ENCODE measurements around the gene FFAR1.

The FFAR1 gene, protein sequence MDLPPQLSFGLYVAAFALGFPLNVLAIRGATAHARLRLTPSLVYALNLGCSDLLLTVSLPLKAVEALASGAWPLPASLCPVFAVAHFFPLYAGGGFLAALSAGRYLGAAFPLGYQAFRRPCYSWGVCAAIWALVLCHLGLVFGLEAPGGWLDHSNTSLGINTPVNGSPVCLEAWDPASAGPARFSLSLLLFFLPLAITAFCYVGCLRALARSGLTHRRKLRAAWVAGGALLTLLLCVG (N-terminal part only)

DNA sequence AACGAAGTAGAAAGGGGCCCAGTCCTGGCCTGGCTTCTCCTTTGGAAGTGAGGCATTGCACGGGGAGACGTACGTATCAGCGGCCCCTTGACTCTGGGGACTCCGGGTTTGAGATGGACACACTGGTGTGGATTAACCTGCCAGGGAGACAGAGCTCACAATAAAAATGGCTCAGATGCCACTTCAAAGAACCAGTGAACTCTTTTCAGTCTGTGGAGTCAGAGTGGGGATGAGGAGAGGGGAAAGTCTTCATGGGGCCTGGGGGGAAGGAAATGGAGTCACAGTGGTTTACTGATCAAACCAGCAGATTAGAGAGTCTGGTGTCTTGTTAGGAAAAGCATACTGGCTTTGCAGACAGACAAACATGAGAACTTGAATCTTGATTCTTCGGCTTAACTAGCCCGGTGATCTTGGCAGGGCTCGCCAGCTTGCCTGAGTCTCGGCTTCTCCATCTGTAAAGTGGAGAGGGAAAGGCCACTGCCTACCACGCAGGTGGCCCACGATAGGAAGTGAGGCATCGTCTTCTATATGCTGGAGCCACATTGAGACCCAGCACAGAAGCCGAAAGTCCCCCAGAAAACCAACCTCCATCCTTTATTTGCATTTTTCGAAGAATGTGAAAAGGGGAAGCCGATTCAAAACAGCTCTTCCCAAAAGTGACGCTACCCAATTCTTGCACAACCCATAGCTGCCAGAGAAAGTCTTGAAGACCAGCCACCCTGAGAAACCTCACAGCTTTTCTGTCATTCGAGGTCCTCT, at the start of gene FFAR1:
FFAR1 (plus strand) TSS at position 732 of the 759 bp plus-strand sequence. CDS start 3,650 bp downstream, outside the sequence.
- no peak for DNase-seq (ENCODE audit: low spot score)

DNA sequence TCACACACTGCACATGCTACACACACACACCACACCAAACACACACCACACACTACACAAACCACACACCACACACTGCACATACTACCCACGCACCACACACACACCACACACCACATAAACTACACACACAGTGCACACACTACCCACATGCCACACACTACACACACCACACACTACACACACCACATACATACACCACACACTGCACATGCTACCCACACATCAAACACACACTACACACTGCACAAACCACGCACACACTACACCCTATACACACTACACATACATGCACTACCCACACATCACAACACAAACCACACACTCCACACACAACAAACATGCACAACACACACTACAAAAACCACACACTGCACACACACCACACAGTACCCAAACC, 49.8 kb upstream of the FFAR1 start:
- DNase-seq (ENCODE audit: low spot score) = no peak

DNA sequence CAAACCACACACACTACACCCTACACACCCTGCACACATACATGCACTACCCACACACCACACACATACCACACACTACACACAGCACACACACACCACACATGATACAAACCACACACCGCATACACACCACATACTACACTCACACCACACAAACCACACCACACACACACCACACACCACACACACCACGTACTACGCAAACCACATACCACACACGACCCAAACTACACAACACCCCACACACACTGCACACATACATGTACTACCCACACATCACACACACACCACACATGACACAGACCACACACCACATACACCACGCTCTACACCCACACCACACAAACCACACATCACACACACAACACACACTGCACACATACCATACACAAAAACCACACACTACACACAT, 49.1 kb upstream of the FFAR1 start:
- no peak for DNase-seq (ENCODE audit: low spot score)

DNA sequence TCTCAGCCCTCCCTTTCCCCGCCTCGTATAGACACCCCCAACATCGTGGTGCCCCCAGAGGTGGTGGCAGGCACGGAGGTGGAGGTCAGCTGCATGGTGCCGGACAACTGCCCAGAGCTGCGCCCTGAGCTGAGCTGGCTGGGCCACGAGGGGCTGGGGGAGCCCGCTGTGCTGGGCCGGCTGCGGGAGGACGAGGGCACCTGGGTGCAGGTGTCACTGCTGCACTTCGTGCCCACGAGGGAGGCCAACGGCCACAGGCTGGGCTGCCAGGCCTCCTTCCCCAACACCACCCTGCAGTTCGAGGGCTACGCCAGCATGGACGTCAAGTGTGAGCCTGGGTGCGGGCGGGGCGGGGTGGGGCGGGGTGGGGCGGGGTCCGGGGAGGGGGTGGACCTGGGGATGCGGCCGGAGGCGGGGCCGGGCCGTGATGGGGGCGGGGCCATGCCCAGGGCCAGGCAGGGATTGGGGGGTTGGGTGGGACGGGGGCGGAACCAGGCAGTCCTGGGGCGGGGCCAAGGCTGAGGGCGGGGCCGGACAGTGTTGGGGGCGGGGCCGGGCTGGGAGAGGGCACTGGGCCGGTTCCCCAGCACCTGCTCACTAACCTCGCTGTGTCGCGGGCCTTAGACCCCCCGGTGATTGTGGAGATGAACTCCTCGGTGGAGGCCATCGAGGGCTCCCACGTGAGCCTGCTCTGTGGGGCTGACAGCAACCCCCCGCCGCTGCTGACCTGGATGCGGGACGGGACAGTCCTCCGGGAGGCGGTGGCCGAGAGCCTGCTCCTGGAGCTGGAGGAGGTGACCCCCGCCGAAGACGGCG, 48.0 kb upstream of the FFAR1 start:
- DNase-seq (ENCODE audit: low spot score) = no peak

DNA sequence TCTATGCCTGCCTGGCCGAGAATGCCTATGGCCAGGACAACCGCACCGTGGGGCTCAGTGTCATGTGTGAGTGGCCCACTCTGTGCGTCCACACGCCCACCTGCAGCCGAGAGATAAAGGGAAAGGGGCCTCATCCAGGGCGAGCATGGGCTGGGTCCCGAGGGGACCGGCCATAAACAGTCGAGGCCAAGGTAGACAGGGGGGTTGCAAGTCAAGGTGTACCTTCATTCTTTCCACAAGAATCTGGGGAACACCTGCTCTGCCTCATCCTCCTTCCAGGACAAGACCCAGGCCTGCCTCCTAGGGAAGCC, 47.4 kb upstream of the FFAR1 start:
- DNase-seq (ENCODE audit: low spot score) = no peak

DNA sequence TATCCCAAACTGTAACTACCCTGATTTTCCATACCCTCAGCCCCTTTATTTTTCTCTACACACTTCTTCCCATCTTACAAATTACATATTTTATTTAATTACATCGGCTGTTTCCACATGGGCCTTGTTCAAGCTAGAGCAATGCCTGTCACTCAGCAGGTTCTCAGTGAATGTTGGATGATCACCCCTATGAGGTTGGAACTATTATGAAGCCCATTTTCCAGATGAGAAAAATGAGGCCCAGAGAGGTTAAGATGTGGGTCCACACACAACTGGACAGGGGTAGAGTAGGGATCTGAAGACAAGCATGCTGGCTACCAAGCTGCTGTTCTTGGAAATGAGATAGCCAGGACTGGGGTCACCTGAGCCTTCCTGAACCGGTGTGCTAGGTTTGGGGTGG, 45.7 kb upstream of the FFAR1 start:
- DNase-seq (ENCODE audit: low spot score) = no peak

DNA sequence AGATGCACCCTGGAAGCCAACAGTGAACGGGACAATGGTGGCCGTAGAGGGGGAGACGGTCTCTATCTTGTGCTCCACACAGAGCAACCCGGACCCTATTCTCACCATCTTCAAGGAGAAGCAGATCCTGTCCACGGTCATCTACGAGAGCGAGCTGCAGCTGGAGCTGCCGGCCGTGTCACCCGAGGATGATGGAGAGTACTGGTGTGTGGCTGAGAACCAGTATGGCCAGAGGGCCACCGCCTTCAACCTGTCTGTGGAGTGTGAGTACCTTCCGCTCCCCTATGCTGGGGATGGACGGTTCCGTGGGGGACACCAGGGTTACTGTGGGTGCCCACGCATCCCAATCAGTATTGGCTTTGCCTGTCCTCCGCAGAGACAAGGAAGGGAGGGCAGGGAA, 45.3 kb upstream of the FFAR1 start:
- no peak for DNase-seq (ENCODE audit: low spot score)

DNA sequence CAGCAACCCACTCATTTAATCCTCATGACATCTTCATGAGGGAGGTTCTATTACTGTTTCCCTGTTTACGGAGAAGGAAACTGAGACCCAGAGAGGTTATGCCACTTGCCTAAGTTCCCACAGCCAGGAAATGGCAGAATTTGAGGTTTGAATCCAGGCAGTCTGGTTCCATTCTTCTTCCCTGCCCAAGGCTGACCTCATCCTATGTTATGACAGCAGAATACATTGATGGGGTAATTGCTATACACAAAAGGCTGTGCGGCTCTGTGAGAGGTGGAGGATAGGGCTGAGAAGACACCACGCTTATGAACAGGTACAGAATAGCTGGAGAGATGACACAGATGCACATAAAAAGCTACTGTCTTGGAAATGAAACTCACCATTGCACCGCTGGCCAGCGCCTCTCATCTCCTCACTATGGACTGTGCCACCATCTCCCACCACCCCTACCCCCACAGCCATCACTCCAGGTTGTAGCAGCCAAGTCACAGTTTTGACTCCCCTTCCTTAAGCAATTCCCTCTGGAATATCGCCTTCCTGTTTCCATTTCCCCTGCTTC, 44.3 kb upstream of the FFAR1 start:
- no peak for DNase-seq (ENCODE audit: low spot score)

DNA sequence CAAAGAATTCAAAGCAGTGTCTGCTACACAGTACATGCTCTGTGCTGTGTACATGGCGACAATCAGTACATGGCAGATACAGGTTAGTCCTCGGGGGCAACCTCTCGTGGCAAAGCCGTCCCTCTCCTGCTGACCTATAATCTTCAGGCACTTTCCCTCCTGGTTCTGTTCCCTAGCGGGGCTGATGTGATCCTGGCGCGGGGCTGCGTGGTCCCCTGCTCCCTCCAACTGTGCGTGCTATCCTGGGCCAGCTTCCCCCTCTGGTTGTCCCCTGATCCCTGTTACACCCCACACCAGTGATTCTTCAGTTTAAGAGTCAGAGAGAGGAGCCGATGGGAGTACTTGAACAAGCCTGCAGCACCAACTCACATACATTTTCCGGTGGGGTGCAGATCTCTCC, 43.7 kb upstream of the FFAR1 start:
- no peak for DNase-seq (ENCODE audit: low spot score)

DNA sequence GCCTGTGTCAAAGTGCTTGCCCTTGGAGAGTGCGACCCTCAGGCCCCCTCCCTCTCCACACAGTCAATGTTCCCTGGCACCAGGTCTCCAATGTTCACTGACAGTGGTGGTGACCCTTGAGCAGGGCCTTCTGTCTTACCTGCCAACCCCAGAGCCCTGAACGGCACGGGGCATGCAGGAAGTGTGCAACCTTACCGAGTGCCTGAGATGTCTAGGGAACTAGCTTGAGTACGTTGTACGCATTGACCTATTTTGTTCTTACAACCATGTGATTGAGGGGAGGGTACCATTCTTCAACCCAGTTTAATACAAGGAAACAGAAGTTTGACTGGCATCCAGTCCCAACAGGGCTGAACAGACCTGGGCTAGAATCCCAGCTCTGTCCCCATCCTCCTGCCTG, 42.5 kb upstream of the FFAR1 start:
- DNase-seq (ENCODE audit: low spot score) = no peak

DNA sequence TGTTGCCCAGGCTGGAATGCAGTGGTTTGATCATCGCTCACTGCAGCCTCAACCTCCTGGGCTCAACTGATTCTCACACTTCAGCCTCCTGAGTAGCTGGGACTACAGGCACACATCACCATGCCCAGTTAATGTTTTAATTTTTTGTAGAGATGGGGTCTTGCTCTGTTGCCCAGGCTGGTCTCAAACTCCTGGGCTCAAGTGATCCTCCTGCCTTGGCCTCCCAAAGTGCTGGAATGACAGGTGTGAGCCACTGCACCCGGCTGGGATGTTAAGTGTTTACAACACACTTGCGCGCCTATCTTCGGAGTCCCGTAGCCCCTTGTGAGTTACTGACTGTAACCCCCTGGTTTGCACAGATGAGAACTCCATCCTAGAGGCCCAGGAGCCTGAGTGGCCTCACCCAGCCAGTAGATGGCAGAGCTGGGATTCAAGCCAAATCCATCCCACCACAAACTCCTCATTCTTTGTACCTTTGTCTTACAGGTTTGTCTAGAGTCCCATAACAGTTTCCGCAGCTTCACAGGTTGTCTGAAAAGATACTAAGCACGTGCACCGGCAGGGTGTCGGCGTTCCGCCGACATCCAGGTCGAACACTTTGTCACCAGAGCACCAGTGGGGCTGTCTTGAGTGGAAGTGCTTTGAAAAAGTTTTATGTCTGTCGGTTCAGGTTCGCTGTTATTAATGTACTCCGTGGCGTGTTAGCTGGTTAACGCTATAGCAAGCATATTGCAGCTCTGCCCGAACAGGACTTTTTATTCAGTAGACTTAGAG, 41.0 kb upstream of the FFAR1 start:
- DNase-seq (ENCODE audit: low spot score) = peak; percentile 87

DNA sequence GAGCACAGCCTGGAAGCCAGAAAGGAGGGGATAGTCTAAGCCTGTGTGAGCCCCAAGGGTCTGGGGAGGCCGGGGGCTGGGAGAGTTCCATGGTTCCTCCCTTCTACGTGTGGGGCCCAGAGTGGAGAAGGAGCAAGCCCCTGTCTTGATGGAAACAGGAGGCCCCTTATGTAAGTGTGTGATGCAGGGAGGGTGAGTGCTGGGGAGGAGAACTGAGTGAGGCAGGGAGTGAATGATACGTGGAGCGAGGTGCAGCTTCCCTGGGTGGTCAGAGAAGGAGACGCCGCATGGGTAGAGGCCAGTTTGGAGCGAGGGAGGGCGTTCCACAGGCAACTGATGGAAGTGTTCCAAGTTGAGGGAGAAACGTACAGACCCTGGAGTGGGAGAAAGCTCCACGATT, 39.8 kb upstream of the FFAR1 start:
- DNase-seq (ENCODE audit: low spot score) = no peak

DNA sequence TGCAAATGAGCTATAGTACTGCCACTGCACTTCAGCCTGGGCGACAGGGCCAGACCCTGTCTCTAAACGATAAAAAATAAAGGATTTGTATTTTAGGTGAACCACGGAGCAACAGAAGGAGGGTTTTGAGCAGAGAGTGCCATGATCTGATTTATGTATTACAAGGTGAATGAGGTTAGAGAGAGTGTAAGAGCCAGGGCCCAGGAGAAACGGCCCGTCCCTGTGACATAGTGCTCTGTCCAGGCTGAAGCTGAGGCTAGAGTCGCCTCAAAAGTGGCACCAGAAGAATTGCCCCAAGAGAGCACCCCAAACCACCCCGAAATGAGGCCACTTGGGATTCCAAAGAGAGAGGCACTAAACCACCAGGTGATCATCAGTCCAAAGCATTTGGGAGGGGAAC, 38.8 kb upstream of the FFAR1 start:
- DNase-seq (ENCODE audit: low spot score) = no peak

DNA sequence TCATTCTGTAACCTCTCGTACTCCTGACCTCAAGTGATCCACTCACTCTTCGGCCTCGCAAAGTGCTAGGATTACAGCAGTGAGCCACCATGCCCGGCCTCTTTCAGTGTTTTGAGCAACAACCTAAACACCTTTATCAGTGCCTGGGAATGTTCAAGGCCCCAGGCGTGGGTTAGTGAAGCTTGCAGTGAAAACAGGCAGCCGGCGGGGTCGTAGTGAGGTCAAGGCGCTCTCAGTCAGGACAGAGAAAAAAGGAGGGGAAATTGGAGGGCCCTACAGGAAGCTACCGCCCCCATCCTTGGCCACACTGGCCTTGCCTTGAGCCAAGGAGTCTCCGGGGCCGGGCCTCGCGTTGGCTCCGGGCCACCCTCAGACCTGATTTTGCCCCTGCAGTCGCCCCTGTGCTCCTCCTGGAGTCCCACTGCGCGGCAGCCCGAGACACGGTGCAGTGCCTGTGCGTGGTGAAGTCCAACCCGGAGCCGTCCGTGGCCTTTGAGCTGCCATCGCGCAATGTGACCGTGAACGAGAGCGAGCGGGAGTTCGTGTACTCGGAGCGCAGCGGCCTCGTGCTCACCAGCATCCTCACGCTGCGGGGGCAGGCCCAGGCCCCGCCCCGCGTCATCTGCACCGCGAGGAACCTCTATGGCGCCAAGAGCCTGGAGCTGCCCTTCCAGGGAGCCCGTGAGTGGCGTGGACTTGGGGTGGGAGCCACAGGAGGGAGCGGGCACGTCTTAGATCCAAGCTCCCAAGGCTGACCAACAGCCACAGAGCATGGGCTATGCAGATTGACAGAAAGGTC, 38.0 kb upstream of the FFAR1 start:
- DNase-seq (ENCODE audit: low spot score) = no peak

DNA sequence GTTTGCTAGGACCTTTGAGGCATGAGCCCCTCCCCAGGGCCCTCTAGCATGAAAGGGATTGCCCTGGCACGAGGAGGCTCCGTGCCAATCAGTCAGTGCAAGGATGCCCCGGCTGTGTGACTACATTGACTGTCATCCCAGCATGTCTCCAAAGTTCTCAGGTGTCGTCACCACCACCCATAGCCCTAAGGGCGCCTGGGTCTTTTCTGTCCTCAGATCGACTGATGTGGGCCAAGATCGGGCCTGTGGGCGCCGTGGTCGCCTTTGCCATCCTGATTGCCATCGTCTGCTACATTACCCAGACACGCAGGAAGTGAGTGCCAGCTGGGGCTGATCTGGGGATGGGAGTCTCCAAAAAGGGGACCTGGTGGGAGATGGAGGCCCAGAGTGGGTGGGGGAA, 37.4 kb upstream of the FFAR1 start:
- DNase-seq (ENCODE audit: low spot score) = no peak

DNA sequence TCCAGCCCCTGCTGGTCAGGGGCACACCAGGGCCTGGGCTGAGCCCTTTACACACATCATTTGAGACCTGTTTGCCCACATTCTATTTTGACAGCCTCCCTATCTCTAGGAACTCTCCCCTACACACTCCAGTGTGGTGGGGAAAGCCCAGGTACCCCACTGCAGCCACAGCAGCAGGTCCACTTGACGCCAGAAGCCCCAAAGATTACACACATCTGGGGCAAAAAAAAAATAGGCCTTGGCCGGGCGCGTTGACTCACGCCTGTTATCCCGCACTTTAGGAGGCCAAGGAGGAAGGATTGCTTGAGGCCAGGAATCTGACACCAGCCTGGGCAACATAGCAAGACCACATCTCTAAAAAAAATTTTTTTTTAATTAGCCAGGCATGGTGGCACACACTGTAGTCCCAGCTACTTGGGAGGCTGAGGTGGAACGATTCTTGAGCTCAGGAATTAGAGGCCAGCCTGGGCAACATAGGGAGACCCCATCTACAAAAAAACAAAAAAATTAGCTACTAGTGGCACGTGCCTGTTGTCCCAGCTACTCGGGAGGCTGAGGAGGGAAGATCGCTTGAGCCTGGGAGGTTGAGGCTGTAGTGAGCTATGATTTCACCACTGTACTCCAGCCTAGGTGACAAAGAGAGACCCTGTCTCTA, 36.8 kb upstream of the FFAR1 start:
- no peak for DNase-seq (ENCODE audit: low spot score)

DNA sequence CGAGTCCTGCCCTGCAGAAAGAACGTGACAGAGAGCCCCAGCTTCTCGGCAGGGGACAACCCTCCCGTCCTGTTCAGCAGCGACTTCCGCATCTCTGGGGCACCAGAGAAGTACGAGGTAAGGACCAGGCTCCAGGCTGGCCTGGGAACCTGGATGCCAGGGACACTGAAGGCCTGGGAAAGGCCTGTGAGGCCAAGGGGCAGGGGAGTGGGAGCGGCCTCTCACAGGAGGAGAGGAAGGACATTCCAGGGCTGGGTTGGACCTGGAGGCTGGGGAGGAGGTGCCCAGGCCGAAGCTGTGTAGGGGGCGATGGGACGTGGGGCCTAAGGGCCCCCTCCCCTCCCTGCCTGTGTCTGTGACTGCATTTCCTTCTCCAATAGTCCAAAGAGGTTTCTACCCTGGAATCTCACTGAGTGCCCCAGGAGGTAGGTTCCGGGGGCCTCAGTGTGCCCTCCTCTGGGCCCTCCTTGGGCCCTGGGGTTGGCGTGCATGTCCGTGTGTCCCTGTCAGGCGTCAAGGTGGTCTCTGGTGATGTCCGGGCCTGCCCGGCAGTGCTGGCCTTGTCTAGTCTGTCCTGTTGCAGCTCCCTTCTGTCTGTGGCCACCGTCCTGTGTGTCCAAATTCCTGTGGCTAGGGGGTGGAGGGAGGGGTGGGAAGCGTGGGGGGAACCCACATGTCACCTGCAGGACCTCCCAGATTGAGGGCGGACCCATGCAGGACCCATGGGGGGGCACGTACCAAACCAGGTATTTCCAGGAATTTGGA, 35.6 kb upstream of the FFAR1 start:
- DNase-seq (ENCODE audit: low spot score) = no peak

DNA sequence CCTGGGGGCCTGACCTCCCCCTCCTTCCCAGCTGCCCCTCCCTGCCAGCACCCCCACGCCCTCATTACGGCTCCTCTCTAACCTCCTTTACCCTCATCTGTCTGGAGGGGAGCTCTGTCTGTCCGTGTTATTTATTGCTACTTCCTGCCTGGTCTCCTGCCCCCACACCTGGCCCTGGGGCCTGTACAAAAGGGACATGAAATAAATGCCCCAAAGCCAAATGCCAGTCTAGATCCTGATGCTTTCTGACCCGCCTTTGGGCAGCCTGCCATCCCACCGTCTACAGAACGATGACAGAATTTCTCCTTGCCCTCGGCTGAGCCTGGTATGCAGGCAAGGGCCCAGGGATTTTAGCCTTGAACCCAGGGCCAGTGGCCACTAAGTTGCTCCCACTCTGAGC, 34.1 kb upstream of the FFAR1 start:
- DNase-seq (ENCODE audit: low spot score) = no peak

DNA sequence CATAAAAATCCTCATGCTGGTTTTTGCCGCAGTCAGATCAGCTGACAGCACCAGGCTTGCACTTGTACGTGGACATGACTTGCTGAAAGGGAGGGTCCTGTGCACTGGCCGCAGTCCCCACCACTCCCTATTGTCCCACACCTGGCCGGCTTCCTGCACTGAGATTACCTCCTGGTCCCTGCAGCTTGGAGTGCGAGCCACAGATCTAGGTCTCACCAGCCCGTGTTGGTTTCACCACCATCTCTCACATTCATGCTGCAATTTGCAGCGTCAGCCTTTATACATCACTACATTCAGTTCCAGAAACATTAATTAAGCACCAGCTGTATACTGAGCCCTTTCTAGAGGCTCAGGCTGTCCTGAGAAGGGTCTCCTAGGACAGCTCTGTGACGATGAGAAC, 33.7 kb upstream of the FFAR1 start:
- DNase-seq (ENCODE audit: low spot score) = no peak

DNA sequence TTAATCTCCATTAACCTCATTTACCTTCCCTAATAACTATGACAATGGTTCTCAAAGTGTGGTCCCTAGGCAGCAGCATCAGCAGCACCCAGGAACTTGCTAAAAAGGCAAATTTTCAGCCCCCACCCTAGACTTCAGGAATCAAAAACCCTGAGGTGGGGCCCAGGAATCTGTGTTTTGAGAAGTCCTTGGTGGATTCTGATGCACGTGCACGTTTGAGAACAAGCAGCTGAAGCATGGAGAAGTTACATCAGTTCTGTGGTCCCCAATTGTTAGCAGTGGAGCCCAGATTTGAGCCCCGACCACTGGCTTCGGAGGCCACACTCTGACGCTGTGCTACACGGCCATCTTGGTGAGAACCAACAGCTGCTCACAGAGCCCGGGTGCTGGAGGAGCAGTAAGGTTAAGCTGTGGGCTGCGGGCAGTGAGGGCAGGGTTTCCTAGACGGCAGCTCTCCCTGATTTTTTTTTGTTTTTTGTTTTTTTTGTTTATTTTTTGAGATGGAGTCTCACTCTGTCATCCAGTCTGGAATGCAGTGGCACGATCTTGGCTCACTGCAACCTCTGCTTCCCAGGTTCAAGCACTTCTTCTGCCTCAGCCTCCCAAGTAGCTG, 32.7 kb upstream of the FFAR1 start:
- no peak for DNase-seq (ENCODE audit: low spot score)
